Globus pallidus (tissue), 1 donor: Measurements from ENCODE around the gene ROM1.
"Not testable (repeated sequence)": the region's sequence is repeated elsewhere in the genome, so short reads cannot be mapped to it uniquely, and the experiment has no call there.

ENCODE experiments used
- DNase-seq: peaks from one replicate; pipeline ENCODE4 v3.0.0-alpha.2; 2015; ENCODE audit warnings: low spot score

ROM1 gene

GRCh38 chr11:62612366-62613290 is at the start of gene ROM1, which contains the start of gene EML3:
Gene ROM1 (plus strand): TSS chr11:62613257. CDS start chr11:62613282, 25 bp downstream.
Gene EML3 (minus strand): TSS chr11:62612775. CDS start chr11:62612457, 318 bp downstream.
- DNase-seq: peak; percentile 88

GRCh38 chr11:62565100-62565802 is 47.8 kb upstream of the ROM1 start:
- DNase-seq: no peak

GRCh38 chr11:62566247-62566646 is 46.8 kb upstream of the ROM1 start:
- DNase-seq: no peak

- no peak for DNase-seq
These were observed 45.9 kb upstream of the ROM1 start for GRCh38 chr11:62567018-62567633.

GRCh38 chr11:62569611-62570010 is 43.4 kb upstream of the ROM1 start:
- no peak for DNase-seq

- not testable (repeated sequence) for DNase-seq
These were observed 42.2 kb upstream of the ROM1 start for GRCh38 chr11:62570903-62571302.

- not testable (repeated sequence) for DNase-seq
These were observed 41.6 kb upstream of the ROM1 start for GRCh38 chr11:62571493-62571892.

GRCh38 chr11:62572431-62572830 is 40.6 kb upstream of the ROM1 start:
- DNase-seq: no peak

GRCh38 chr11:62573006-62573591 is 40.0 kb upstream of the ROM1 start:
- no peak for DNase-seq

GRCh38 chr11:62573592-62574362 is 39.3 kb upstream of the ROM1 start, which contains the start of gene EEF1G:
Gene EEF1G (minus strand): TSS chr11:62573891. CDS start chr11:62573842, 49 bp downstream.
- peak; percentile 100 for DNase-seq

GRCh38 chr11:62574363-62575071 is 38.5 kb upstream of the ROM1 start:
- no peak for DNase-seq

- DNase-seq: no peak
These were observed 37.9 kb upstream of the ROM1 start for GRCh38 chr11:62575156-62575555.

GRCh38 chr11:62575837-62576236 is 37.2 kb upstream of the ROM1 start:
- DNase-seq: no peak

GRCh38 chr11:62577046-62577714 is 35.9 kb upstream of the ROM1 start:
- DNase-seq: no peak

- DNase-seq: no peak
These were observed 34.5 kb upstream of the ROM1 start for GRCh38 chr11:62578541-62578940.

- DNase-seq: no peak
These were observed 33.8 kb upstream of the ROM1 start for GRCh38 chr11:62579252-62579651.

GRCh38 chr11:62580959-62581715 is 31.9 kb upstream of the ROM1 start:
- DNase-seq: no peak

GRCh38 chr11:62581735-62582134 is 31.3 kb upstream of the ROM1 start:
- DNase-seq: not testable (repeated sequence)

- DNase-seq: not testable (repeated sequence)
These were observed 27.7 kb upstream of the ROM1 start for GRCh38 chr11:62585356-62585755.
